HG03097 (cell line): ENCODE results near the gene DPM3.
"Not testable (repeated sequence)": the region's sequence is repeated elsewhere in the genome, so short reads cannot be mapped to it uniquely, and the experiment has no call there.

Source experiments
- ATAC-seq: cut with Tn5 transposase; IDR thresholded peaks from one replicate; pipeline ENCODE4 v1.9.1; 2021; ENCODE audit not compliant: unreplicated experiment, low FRiP score

Gene DPM3, protein sequence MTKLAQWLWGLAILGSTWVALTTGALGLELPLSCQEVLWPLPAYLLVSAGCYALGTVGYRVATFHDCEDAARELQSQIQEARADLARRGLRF

GRCh38 chr1:155139895-155140629 lies at the start of gene DPM3:
Gene DPM3, minus strand, starts transcription at chr1:155140531. Its CDS starts 291 bp downstream, at chr1:155140240.
- ATAC-seq, result no peak

DNA sequence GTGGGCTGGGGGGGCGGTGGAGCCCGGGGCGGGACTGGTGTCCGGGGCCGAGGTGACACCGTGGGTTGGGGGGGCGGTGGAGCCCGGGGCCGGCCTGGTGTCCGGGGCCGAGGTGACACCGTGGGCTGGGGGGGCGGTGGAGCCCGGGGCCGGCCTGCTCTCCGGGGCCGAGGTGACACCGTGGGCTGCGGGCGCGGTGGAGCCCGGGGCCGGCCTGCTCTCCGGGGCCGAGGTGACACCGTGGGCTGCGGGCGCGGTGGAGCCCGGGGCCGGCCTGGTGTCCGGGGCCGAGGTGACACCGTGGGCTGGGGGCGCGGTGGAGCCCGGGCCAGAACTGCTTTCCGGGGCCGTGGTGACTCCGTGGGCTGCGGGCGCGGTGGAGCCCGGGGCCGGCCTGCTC lies 49.6 kb upstream of the DPM3 start:
- ATAC-seq, result not testable (repeated sequence)

GRCh38 chr1:155188268-155188667 lies 47.9 kb upstream of the DPM3 start:
- no peak for ATAC-seq

DNA sequence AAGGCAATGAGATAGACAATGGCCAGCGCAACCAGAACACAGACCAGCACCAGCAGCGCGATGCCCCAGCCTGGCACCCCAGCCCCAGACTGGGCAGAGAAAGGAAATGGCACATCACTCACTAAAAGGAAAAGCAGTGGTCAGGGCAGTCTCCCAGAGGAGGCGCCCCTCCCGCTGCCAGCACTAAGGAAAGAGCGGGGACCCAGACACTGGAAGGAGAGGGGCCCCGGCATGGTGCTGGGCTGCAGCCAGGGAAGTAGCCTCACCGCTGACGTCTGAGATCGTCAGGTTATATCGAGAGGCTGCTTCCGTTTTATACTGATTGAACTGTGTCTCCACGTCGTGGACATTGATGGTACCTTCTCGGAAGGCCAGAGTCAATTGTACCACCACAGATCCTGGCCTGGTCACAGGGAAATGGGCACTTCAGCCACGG lies 47.1 kb upstream of the DPM3 start:
- no peak for ATAC-seq

- ATAC-seq, result no peak
These were observed 46.6 kb upstream of the DPM3 start for GRCh38 chr1:155186794-155187455.

- no peak for ATAC-seq
These were observed 45.9 kb upstream of the DPM3 start for GRCh38 chr1:155186067-155186793.

GRCh38 chr1:155185783-155186066 lies 45.4 kb upstream of the DPM3 start:
- ATAC-seq, result no peak

- ATAC-seq, result peak; percentile 57
These were observed 44.8 kb upstream of the DPM3 start for GRCh38 chr1:155184835-155185782.

DNA sequence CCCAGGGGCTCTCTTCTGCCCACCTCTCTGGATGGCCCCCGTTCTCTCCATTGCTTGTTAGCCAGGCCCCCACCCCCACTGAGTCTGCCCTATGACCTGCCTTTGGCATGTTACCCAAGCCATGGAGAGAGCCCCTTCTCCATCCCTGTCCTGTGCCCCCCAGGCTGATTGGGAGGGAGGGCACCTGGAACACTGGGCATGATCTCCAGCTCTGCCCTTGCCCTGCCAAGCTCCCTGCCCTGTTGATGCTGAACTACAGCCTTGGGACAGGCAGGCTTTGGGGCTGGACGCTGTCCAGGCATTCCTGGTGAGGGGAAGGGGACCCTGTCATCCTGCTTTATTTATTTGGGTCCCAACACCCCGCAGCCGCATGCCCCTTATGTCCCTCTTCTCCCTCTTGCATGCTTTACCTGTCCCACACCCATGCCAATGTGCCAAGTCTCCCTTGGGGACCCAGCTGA lies 44.0 kb upstream of the DPM3 start:
- ATAC-seq, result no peak

DNA sequence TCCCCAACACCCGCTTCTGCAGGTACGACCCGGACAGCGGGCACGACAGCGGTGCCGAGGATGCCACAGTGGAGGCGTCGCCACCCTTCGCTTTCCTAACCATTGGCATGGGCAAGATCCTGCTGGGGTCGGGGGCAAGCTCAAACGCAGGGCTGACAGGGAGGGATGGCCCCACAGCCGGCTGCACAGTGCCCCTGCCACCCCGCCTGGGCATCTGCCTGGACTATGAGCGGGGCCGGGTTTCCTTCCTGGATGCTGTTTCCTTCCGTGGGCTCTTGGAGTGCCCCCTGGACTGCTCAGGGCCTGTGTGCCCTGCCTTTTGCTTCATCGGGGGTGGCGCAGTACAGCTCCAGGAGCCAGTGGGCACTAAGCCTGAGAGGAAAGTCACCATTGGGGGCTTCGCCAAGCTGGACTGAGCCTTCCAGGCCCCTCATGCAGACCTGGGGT lies 43.5 kb upstream of the DPM3 start:
- ATAC-seq, result no peak

- ATAC-seq, result no peak
These were observed 41.8 kb upstream of the DPM3 start for GRCh38 chr1:155182052-155182550.

- ATAC-seq, result no peak
These were observed 41.2 kb upstream of the DPM3 start for GRCh38 chr1:155181371-155182051.

- no peak for ATAC-seq
These were observed 39.0 kb upstream of the DPM3 start for GRCh38 chr1:155179112-155180031.

GRCh38 chr1:155178441-155179111 lies 38.2 kb upstream of the DPM3 start:
- ATAC-seq, result no peak

DNA sequence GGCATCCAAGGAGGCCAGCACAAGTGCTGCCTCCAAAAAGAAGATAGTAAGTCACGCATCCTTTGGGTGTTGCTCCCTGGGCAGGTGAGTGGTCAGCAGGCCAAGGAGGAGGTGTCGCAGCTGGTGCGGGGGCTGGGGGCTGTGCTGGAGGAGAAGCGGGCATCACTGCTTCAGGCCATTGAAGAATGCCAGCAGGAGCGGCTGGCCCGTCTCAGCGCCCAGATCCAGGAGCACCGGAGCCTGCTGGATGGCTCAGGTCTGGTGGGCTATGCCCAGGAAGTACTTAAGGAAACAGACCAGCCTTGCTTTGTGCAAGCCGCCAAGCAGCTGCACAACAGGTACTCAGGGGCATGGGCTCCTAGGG lies 37.6 kb upstream of the DPM3 start:
- no peak for ATAC-seq

GRCh38 chr1:155177192-155177917 lies 37.0 kb upstream of the DPM3 start:
- no peak for ATAC-seq

DNA sequence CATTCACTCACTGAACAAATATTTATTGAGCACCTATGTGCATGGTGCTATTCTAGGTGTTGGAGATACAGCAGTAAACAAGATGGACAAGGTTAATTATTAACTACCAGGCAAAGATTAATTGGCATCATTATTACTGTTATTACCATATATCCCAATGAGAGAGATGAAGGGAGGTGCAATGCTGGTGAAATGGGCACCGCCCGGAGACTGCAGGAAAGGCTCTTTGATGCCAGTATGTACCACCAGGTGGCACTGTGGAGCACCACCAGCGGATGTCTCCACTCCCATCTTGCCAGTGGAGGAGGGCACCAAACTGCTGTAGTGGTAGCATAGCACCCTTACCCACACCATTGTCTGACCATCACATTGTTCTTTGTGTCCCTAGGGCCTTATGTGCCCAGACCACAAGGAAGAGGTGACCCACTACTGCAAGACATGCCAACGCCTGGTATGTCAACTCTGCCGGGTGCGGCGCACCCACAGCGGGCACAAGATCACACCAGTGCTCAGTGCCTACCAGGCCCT lies 36.3 kb upstream of the DPM3 start:
- no peak for ATAC-seq
